ENCODE measurements around the gene KCNMB4. TPM values are rescaled to one million over a fixed set of nuclear protein-coding genes. Genes with fewer than 3 reads are reported as not detected.

Gene KCNMB4
- polyA plus RNA-seq, 1 donor: 25.3 TPM

- DNase-seq: no peak
Observed at GRCh38 chr12:70436836-70437235, 70.7 kb downstream of the KCNMB4 start.

GRCh38 chr12:70443062-70443673 is 77.1 kb downstream of the KCNMB4 start:
- no peak for DNase-seq

GRCh38 chr12:70444903-70445302 is 78.8 kb downstream of the KCNMB4 start:
- no peak for DNase-seq

- no peak for DNase-seq
Observed at GRCh38 chr12:70448371-70448770, 82.3 kb downstream of the KCNMB4 start.

- DNase-seq: no peak
Observed at GRCh38 chr12:70449074-70449752, 83.1 kb downstream of the KCNMB4 start.

GRCh38 chr12:70449753-70450341 is 83.8 kb downstream of the KCNMB4 start:
- DNase-seq: no peak

GRCh38 chr12:70451528-70451927 is 85.4 kb downstream of the KCNMB4 start:
- no peak for DNase-seq

GRCh38 chr12:70456953-70457352 is 90.9 kb downstream of the KCNMB4 start:
- DNase-seq: no peak

- DNase-seq: no peak
Observed at GRCh38 chr12:70459786-70460185, 93.7 kb downstream of the KCNMB4 start.

- DNase-seq: no peak
Observed at GRCh38 chr12:70463997-70464396, 97.9 kb downstream of the KCNMB4 start.

- no peak for DNase-seq
Observed at GRCh38 chr12:70466753-70467152, 100.7 kb downstream of the KCNMB4 start.

GRCh38 chr12:70467476-70467875 is 101.4 kb downstream of the KCNMB4 start:
- no peak for DNase-seq

GRCh38 chr12:70467918-70468733 is 102.0 kb downstream of the KCNMB4 start:
- DNase-seq: no peak

GRCh38 chr12:70468741-70469140 is 102.7 kb downstream of the KCNMB4 start:
- DNase-seq: no peak

GRCh38 chr12:70469221-70469820 is 103.2 kb downstream of the KCNMB4 start:
- DNase-seq: no peak

GRCh38 chr12:70482764-70483163 is 116.7 kb downstream of the KCNMB4 start:
- no peak for DNase-seq

Other genes starting within 250 kb of the KCNMB4 start
- 146 TPM for gene CNOT2, start 122.9 kb upstream of the KCNMB4 start, polyA plus RNA-seq (ENCODE audit: insufficient read length)